ENCODE results near the gene PRAMEF12. TPM values are rescaled to one million over a fixed set of nuclear protein-coding genes. Genes with fewer than 3 reads are reported as not detected.

Gene PRAMEF12
- total and polyA plus RNA-seq, 4 donors = not detected

GRCh38 chr1:12745126-12745991 lies 28.2 kb upstream of the PRAMEF12 start:
- H3K27me3 ChIP-seq (ENCODE audit: control insufficient read depth in 3 of 3, insufficient read depth in 3 of 3, low read length in 2 of 3) = no peaks in the 10 kb centered on the region
- H3K4me3 ChIP-seq = no peak overlapping the region
- no peaks in the 10 kb centered on the region for H3K36me3 ChIP-seq (ENCODE audit: control insufficient read depth in 4 of 4, insufficient read depth in 4 of 4, low read length in 4 of 4)
- no peak for ATAC-seq (ENCODE audit: insufficient read depth, low FRiP score)
- no peaks in the 10 kb centered on the region for H3K4me1 ChIP-seq (ENCODE audit: control insufficient read depth in 5 of 5, insufficient read depth in 5 of 5, low read length in 5 of 5)
- no peak overlapping the region for H3K27ac ChIP-seq (ENCODE audit: low read depth in 1 of 2, low read length in 1 of 2)
- H3K9me3 ChIP-seq (ENCODE audit: control insufficient read depth in 4 of 4, insufficient read depth in 3 of 4, low read length in 3 of 4) = peaks cover 0 to 10% (median 5%) of the 10 kb centered on the region in 4 donors
- WGBS, 2 donors = 74 to 79% methylated on average over 3 of the region's 3 CpGs
- H3K9ac ChIP-seq (ENCODE audit: insufficient read depth in 1 of 2, low read length in 2 of 2) = no peak overlapping the region
- no peak for DNase-seq
- TF ChIP-seq CTCF (IDR thresholded peaks at IDR 0.05; ENCODE audit: control extremely low read depth, extremely low read depth) = no peak

GRCh38 chr1:12745992-12746323 lies 27.6 kb upstream of the PRAMEF12 start, which contains the start of gene CFAP107:
TSS of gene CFAP107 (plus strand) at chr1:12746200. CDS start at chr1:12746431, 231 bp downstream.
- Histone ChIP-seq H3K36me3 (ENCODE audit: control insufficient read depth in 4 of 4, insufficient read depth in 4 of 4, low read length in 4 of 4) (no peaks in the 10 kb centered on the region), H3K9ac (ENCODE audit: insufficient read depth in 1 of 2, low read length in 2 of 2) (no peak within 1 kb of the TSS), H3K9me3 (ENCODE audit: control insufficient read depth in 4 of 4, insufficient read depth in 3 of 4, low read length in 3 of 4) (peaks cover 0 to 10% (median 5%) of the 10 kb centered on the region in 4 donors), H3K4me3 (no peak within 1 kb of the TSS), H3K4me1 (ENCODE audit: control insufficient read depth in 5 of 5, insufficient read depth in 5 of 5, low read length in 5 of 5) (no peaks in the 10 kb centered on the region), H3K27me3 (ENCODE audit: control insufficient read depth in 3 of 3, insufficient read depth in 3 of 3, low read length in 2 of 3) (no peaks in the 10 kb centered on the region), H3K27ac (ENCODE audit: low read depth in 1 of 2, low read length in 1 of 2) (no peak within 1 kb of the TSS)
- DNase-seq = peak in 2 of 3 donors; percentile 17 to 32
- ATAC-seq (ENCODE audit: insufficient read depth, low FRiP score) = no peak
- no peak for TF ChIP-seq CTCF (IDR thresholded peaks at IDR 0.05; ENCODE audit: control extremely low read depth, extremely low read depth)
- WGBS, 2 donors = 30 to 66% methylated on average over 2 of the region's 2 CpGs

- no peak overlapping the region for H3K9ac ChIP-seq (ENCODE audit: insufficient read depth in 1 of 2, low read length in 2 of 2)
- H3K36me3 ChIP-seq (ENCODE audit: control insufficient read depth in 4 of 4, insufficient read depth in 4 of 4, low read length in 4 of 4) = no peaks in the 10 kb centered on the region
- no peaks in the 10 kb centered on the region for H3K27me3 ChIP-seq (ENCODE audit: control insufficient read depth in 3 of 3, insufficient read depth in 3 of 3, low read length in 2 of 3)
- TF ChIP-seq CTCF (IDR thresholded peaks at IDR 0.05; ENCODE audit: control extremely low read depth, extremely low read depth) = no peak
- H3K4me1 ChIP-seq (ENCODE audit: control insufficient read depth in 5 of 5, insufficient read depth in 5 of 5, low read length in 5 of 5) = no peaks in the 10 kb centered on the region
- DNase-seq (no peak), ATAC-seq (ENCODE audit: insufficient read depth, low FRiP score) (no peak)
- H3K27ac ChIP-seq (ENCODE audit: low read depth in 1 of 2, low read length in 1 of 2) = no peak overlapping the region
- no peak overlapping the region for H3K4me3 ChIP-seq
- peaks cover 0 to 10% (median 5%) of the 10 kb centered on the region in 4 donors for H3K9me3 ChIP-seq (ENCODE audit: control insufficient read depth in 4 of 4, insufficient read depth in 3 of 4, low read length in 3 of 4)
Observed at GRCh38 chr1:12748778-12749355, 24.7 kb upstream of the PRAMEF12 start.

Data from lung (tissue), 12 donors.